Astrocyte (in vitro differentiated cells and primary cell): ENCODE data around the gene CDH13. TPM values are rescaled to one million over a fixed set of nuclear protein-coding genes. Genes with fewer than 3 reads are reported as not detected.

Experiments used
- DNase-seq: peaks from one replicate; pipeline ENCODE4 v3.0.0-alpha.2; 2010; ENCODE audit warnings: low read depth
- FAIRE-seq: peaks from 2 replicates; lab custom pipeline; 2011; peaks lifted over from hg19 to GRCh38; lab: Jason Lieb, UNC
- H2AFZ ChIP-seq: 2 replicates; pipeline ENCODE4 v1.6.0; 2012; ENCODE audit warnings: low read depth, low read length, inconsistent platforms
- H3K27ac ChIP-seq: 2 replicates; pipeline ENCODE4 v1.5.1; 2011; ENCODE audit warnings: low read depth, low read length, inconsistent platforms
- H3K27me3 ChIP-seq: 2 replicates; pipeline ENCODE4 v1.6.0; 2011; ENCODE audit warnings: low read length, inconsistent platforms; ENCODE audit not compliant: insufficient read depth
- H3K36me3 ChIP-seq: 2 replicates; pipeline ENCODE4 v1.5.1; 2011; ENCODE audit warnings: low read length, inconsistent platforms; ENCODE audit not compliant: insufficient read depth
- H3K4me1 ChIP-seq: 2 replicates; pipeline ENCODE4 v1.5.1; 2011; ENCODE audit warnings: low read length, inconsistent platforms; ENCODE audit not compliant: insufficient read depth
- H3K4me2 ChIP-seq: 2 replicates; pipeline ENCODE4 v1.6.0; 2012; ENCODE audit warnings: low read length, inconsistent platforms
- H3K4me3 ChIP-seq: 2 replicates; pipeline ENCODE4 v1.5.1; 2011; ENCODE audit warnings: low read depth, mild to moderate bottlenecking, low read length, inconsistent platforms; ENCODE audit not compliant: insufficient read depth
- H3K79me2 ChIP-seq: 2 replicates; pipeline ENCODE4 v1.6.0; 2012; ENCODE audit warnings: mild to moderate bottlenecking, low read length, inconsistent platforms; ENCODE audit not compliant: insufficient read depth
- H3K9ac ChIP-seq: 2 replicates; pipeline ENCODE4 v1.6.0; 2012; ENCODE audit warnings: mild to moderate bottlenecking, low read length, inconsistent platforms
- H3K9me3 ChIP-seq: 2 replicates; pipeline ENCODE4 v1.5.1; 2012; ENCODE audit warnings: low read depth, mild to moderate bottlenecking, low read length, inconsistent platforms; ENCODE audit not compliant: insufficient read depth
- H4K20me1 ChIP-seq: 2 replicates; pipeline ENCODE4 v1.6.0; 2012; ENCODE audit warnings: low read length, inconsistent platforms; ENCODE audit not compliant: insufficient read depth
- H3K27ac Mint-ChIP-seq: one replicate; pipeline ENCODE4 v1.8.0; 2021; ENCODE audit warnings: mild to moderate bottlenecking, mixed read lengths; ENCODE audit not compliant: unreplicated experiment
- H3K27me3 Mint-ChIP-seq: one replicate; pipeline ENCODE4 v1.8.0; 2021; ENCODE audit warnings: low read depth, mixed read lengths; ENCODE audit not compliant: unreplicated experiment
- H3K36me3 Mint-ChIP-seq: one replicate; pipeline ENCODE4 v1.8.0; 2021; ENCODE audit warnings: low read depth, mixed read lengths; ENCODE audit not compliant: unreplicated experiment
- H3K4me1 Mint-ChIP-seq: one replicate; pipeline ENCODE4 v1.8.0; 2021; ENCODE audit warnings: low read depth, mixed read lengths; ENCODE audit not compliant: unreplicated experiment
- H3K4me3 Mint-ChIP-seq: one replicate; pipeline ENCODE4 v1.8.0; 2021; ENCODE audit warnings: mild to moderate bottlenecking, moderate library complexity, mixed read lengths; ENCODE audit not compliant: unreplicated experiment
- H3K9me3 Mint-ChIP-seq: one replicate; pipeline ENCODE4 v1.8.0; 2021; ENCODE audit warnings: mild to moderate bottlenecking, mixed read lengths; ENCODE audit not compliant: unreplicated experiment
- CTCF ChIP-seq: IDR thresholded peaks from 2 replicates; pipeline ENCODE4 v1.5.1; 2011; ENCODE audit warnings: low read depth, mild to moderate bottlenecking, inconsistent platforms, low read length, moderate library complexity; ENCODE audit not compliant: insufficient read depth
- EZH2 ChIP-seq: IDR thresholded peaks from 2 replicates; pipeline ENCODE4 v1.6.1; 2012; ENCODE audit warnings: mild to moderate bottlenecking, low read length, inconsistent platforms; ENCODE audit not compliant: insufficient read depth
- total RNA-seq: library from RNA; stranded (reverse); gene quantifications from 2 replicates; pipeline ENCODE4 v1.2.1, GENCODE V29; 2021

The CDH13 gene
- total RNA-seq, 1 donor from 2014 or later = 41.7 TPM

- Histone ChIP-seq H2AFZ (no peak overlapping the region), H3K4me3 (no peak overlapping the region), H3K4me1 (peaks cover 8% of the 10 kb centered on the region), H3K79me2 (no peaks in the 10 kb centered on the region), H3K27me3 (no peaks in the 10 kb centered on the region), H3K27ac (peak overlapping the region; percentile 28), H3K9me3 (no peaks in the 10 kb centered on the region), H4K20me1 (peaks cover 15% of the 10 kb centered on the region), H3K9ac (no peak overlapping the region), H3K4me2 (peak overlapping the region; percentile 30), H3K36me3 (no peaks in the 10 kb centered on the region)
- Mint-ChIP-seq H3K9me3 (no peaks in the 10 kb centered on the region), H3K4me3 (no peak overlapping the region), H3K27ac (peak overlapping the region; percentile 15), H3K27me3 (peaks cover 3% of the 10 kb centered on the region), H3K4me1 (peaks cover 9% of the 10 kb centered on the region), H3K36me3 (no peaks in the 10 kb centered on the region)
- TF ChIP-seq CTCF (no peak), EZH2 (no peak)
- FAIRE-seq = peak; percentile 79
- peak; percentile 73 for DNase-seq
These were observed 560.6 kb downstream of the CDH13 start for GRCh38 chr16:83187405-83187804.

GRCh38 chr16:83196796-83197195, 570.0 kb downstream of the CDH13 start:
- DNase-seq (no peak), FAIRE-seq (no peak)
- Histone ChIP-seq H4K20me1 (peaks cover 14% of the 10 kb centered on the region), H3K36me3 (no peaks in the 10 kb centered on the region), H3K79me2 (no peaks in the 10 kb centered on the region), H2AFZ (no peak overlapping the region), H3K9ac (no peak overlapping the region), H3K9me3 (no peaks in the 10 kb centered on the region), H3K27me3 (no peaks in the 10 kb centered on the region), H3K4me3 (no peak overlapping the region), H3K4me2 (no peak overlapping the region), H3K27ac (no peak overlapping the region), H3K4me1 (no peaks in the 10 kb centered on the region)
- H3K4me3 Mint-ChIP-seq = no peak overlapping the region
- H3K4me1 Mint-ChIP-seq = no peaks in the 10 kb centered on the region
- no peak overlapping the region for H3K27ac Mint-ChIP-seq
- peaks cover 5% of the 10 kb centered on the region for H3K27me3 Mint-ChIP-seq
- H3K36me3 Mint-ChIP-seq = no peaks in the 10 kb centered on the region
- no peaks in the 10 kb centered on the region for H3K9me3 Mint-ChIP-seq
- TF ChIP-seq EZH2 = no peak
- no peak for TF ChIP-seq CTCF

GRCh38 chr16:83197450-83197849, 570.7 kb downstream of the CDH13 start:
- FAIRE-seq (no peak), DNase-seq (no peak)
- no peak overlapping the region for H3K4me3 ChIP-seq
- H2AFZ ChIP-seq = no peak overlapping the region
- H3K27ac ChIP-seq = no peak overlapping the region
- Mint-ChIP-seq H3K27me3 (peaks cover 4% of the 10 kb centered on the region), H3K4me3 (no peak overlapping the region), H3K36me3 (no peaks in the 10 kb centered on the region), H3K9me3 (no peaks in the 10 kb centered on the region), H3K27ac (no peak overlapping the region), H3K4me1 (no peaks in the 10 kb centered on the region)
- H3K79me2 ChIP-seq = no peaks in the 10 kb centered on the region
- H3K4me2 ChIP-seq = no peak overlapping the region
- H3K27me3 ChIP-seq = no peaks in the 10 kb centered on the region
- TF ChIP-seq CTCF (no peak), EZH2 (no peak)
- no peak overlapping the region for H3K9ac ChIP-seq
- no peaks in the 10 kb centered on the region for H3K9me3 ChIP-seq
- H3K36me3 ChIP-seq = no peaks in the 10 kb centered on the region
- no peaks in the 10 kb centered on the region for H3K4me1 ChIP-seq
- peaks cover 14% of the 10 kb centered on the region for H4K20me1 ChIP-seq
